SK-N-MC (cell line): ENCODE data around the gene KLHDC7A.

ENCODE experiments used
- EZH2 ChIP-seq: fragments of 200-600 bp; sonication (generic); IDR thresholded peaks from one replicate; pipeline ENCODE4 v1.6.1; 2017; ENCODE audit warnings: antibody characterized with exemption
- FOXP2 ChIP-seq: optimal IDR thresholded peaks from 2 replicates; pipeline ENCODE3; 2011; ENCODE audit warnings: mild to moderate bottlenecking, moderate library complexity; ENCODE audit not compliant: insufficient read depth; ENCODE audit errors: extremely low read length, control extremely low read depth
- POLR2AphosphoS5 ChIP-seq: IDR thresholded peaks from 2 replicates; pipeline ENCODE4 v1.6.1; 2012; ENCODE audit warnings: mild to moderate bottlenecking, low read depth, low read length, borderline replicate concordance

- TF ChIP-seq EZH2 (no peak), POLR2AphosphoS5 (no peak), FOXP2 (no peak)
Observed at GRCh38 chr1:18484276-18484675, 3.5 kb downstream of the KLHDC7A start.
